Stimulated activated naive B cell treated with anti-CD40 and anti-IgM and Interleukin-4, amounts not matched to agents 10 μg/mL and 1 μg/mL and 100 μg/mL, for 72 hours (primary cell): ENCODE results near the gene OLIG1.

ENCODE experiments used
- ATAC-seq, 2 donors: fragments of 150-1000 bp; cut with Tn5 transposase; replicated peaks; 2 replicates each; pipeline ENCODE4 v1.10.0; 2021; ENCODE audit warnings: moderate library complexity in 1 of 2
- DNase-seq: peaks from one replicate; pipeline ENCODE4 v3.0.0; 2021
- H3K27ac Mint-ChIP-seq: one replicate; pipeline ENCODE4 v1.8.0; 2022; ENCODE audit warnings: mild to moderate bottlenecking, mixed read lengths
- H3K27me3 Mint-ChIP-seq, 2 donors: one replicate each; pipeline ENCODE4 v1.8.0; 2022; ENCODE audit warnings: mixed read lengths in 2 of 2
- H3K36me3 Mint-ChIP-seq, 2 donors: one replicate each; pipeline ENCODE4 v1.8.0; 2022; ENCODE audit warnings: mixed read lengths in 2 of 2, mild to moderate bottlenecking in 1 of 2
- H3K4me1 Mint-ChIP-seq, 2 donors: one replicate each; pipeline ENCODE4 v1.8.0; 2022; ENCODE audit warnings: mixed read lengths in 2 of 2, mild to moderate bottlenecking in 1 of 2
- H3K4me3 Mint-ChIP-seq, 2 donors: one replicate each; pipeline ENCODE4 v1.8.0; 2022; ENCODE audit warnings: mild to moderate bottlenecking in 2 of 2, mixed read lengths in 2 of 2, moderate library complexity in 1 of 2
- H3K9me3 Mint-ChIP-seq, 2 donors: one replicate each; pipeline ENCODE4 v1.8.0; 2022; ENCODE audit warnings: mixed read lengths in 2 of 2, mild to moderate bottlenecking in 1 of 2

OLIG1 gene

DNA sequence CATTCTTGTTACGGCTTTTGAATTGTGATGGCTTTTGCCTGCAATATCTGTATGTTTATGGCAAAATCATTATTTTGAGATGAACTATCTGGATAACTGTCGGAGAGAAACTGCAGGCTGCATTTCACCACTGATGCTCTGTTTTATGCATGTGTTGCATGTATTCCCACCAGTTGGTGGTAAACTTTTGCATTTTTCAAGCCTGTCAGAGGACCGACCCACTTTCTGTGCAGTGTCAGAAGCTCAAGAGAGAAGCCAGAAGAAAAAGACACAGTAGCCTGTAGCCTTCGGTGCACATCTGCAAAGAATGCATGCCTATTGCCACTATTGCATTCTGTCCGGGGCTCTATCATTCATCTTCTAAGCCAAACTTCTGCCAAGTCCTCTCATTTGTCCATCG, 41.6 kb downstream of the OLIG1 start:
- Mint-ChIP-seq H3K27me3 (peaks cover 60 to 85% of the 10 kb centered on the region in 2 donors), H3K36me3 (no peaks in the 10 kb centered on the region), H3K4me1 (peaks cover 9 to 11% of the 10 kb centered on the region in 2 donors)

DNA sequence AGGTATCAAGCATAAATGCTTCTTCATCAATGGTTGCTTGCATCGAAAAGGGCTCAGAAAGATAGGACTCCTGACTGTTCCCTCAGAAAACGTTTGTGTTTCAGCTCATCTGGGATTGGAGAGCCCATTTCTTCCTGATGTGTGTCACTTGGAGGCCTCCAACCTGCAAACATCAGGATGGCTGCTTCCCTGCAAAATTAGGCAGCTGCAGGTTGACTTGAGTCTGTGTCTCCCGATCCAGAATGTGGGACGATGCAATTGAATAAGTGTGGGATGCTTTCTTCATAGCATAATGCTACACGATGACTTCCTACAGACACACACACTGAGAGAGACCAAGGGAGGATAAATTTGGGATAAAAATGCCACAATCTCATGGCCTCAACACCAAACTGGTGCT, 42.2 kb downstream of the OLIG1 start:
- H3K27ac Mint-ChIP-seq = no peak overlapping the region
- no peaks in the 10 kb centered on the region for H3K9me3 Mint-ChIP-seq
- H3K4me3 Mint-ChIP-seq = no peak overlapping the region
- peaks cover 9 to 11% of the 10 kb centered on the region in 2 donors for H3K4me1 Mint-ChIP-seq
- no peak for ATAC-seq
- DNase-seq = no peak
- H3K36me3 Mint-ChIP-seq = no peaks in the 10 kb centered on the region
- peaks cover 62 to 89% of the 10 kb centered on the region in 2 donors for H3K27me3 Mint-ChIP-seq

More for the DNA sequence above, 41.6 kb downstream of the OLIG1 start:
- DNase-seq (no peak), ATAC-seq (no peak)
- Mint-ChIP-seq H3K4me3 (no peak overlapping the region), H3K9me3 (no peaks in the 10 kb centered on the region), H3K27ac (no peak overlapping the region)

DNA sequence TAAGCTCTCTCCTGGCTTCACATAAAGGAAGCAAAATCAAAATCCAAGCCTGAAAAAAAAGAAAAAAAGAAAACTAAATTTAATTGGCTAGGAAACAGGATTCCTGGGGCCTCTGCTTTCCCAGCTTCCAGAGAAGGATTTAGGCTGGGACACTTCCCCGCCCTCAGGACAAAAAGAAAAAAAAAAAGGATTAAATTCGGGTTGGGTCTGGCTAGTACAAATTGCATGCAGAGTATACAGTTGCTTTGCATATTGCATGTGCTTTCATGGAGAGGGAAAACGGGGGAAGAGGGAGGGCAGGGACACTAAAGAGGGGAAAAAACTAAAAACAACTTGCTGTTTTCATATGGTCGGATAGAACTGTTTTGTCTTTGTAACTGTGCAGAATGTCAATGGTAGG, 42.7 kb downstream of the OLIG1 start:
- Mint-ChIP-seq H3K4me1 (peaks cover 9 to 11% of the 10 kb centered on the region in 2 donors), H3K27me3 (peaks cover 61 to 92% of the 10 kb centered on the region in 2 donors), H3K9me3 (no peaks in the 10 kb centered on the region), H3K36me3 (no peaks in the 10 kb centered on the region), H3K4me3 (no peak overlapping the region), H3K27ac (no peak overlapping the region)
- no peak for ATAC-seq
- no peak for DNase-seq

DNA sequence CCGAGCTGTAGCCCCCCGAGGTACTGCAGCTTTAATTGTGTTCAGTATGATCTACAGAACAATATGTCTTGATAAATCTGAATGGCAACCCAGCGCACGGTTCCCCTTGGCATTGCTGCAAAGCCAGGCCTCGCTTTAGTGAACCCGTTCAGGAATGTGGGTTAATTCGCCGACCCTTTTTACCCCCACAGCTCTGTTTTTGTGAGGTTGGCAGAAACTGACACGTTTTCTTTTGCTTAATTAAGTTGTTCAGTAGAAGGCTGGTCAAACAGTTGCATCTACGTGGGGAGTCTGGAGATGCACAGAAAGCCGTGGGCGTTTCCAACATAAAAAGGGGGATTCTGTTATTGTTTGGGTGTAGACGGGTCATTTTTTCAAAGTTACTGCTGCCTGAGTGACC, 43.2 kb downstream of the OLIG1 start:
- H3K36me3 Mint-ChIP-seq = no peaks in the 10 kb centered on the region
- DNase-seq (no peak), ATAC-seq (no peak)
- H3K9me3 Mint-ChIP-seq = no peaks in the 10 kb centered on the region
- peaks cover 9 to 11% of the 10 kb centered on the region in 2 donors for H3K4me1 Mint-ChIP-seq
- no peak overlapping the region for H3K4me3 Mint-ChIP-seq
- H3K27ac Mint-ChIP-seq = no peak overlapping the region
- peaks cover 57 to 92% of the 10 kb centered on the region in 2 donors for H3K27me3 Mint-ChIP-seq

DNA sequence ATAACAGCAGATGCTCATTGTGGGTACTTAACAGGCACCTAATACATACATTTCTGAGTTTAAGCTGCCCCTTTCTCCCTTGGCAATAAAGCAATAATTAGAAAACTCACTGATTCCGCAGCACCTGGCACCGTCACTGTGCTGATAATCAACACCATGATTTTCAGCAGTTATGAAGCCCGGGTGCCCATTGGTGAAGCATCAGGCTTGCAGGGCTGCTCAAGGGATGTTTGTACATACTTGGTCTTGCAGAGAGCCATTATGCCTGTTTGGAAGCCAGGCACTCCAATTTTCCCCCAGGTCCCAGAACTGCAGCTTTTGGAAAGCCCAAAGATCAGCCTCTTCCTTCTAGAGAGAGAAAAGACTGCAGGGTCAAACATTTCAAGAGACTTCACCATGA, 44.3 kb downstream of the OLIG1 start:
- H3K27ac Mint-ChIP-seq = no peak overlapping the region
- no peak for ATAC-seq
- DNase-seq = no peak
- H3K4me1 Mint-ChIP-seq = peaks cover 6 to 11% of the 10 kb centered on the region in 2 donors
- H3K9me3 Mint-ChIP-seq = no peaks in the 10 kb centered on the region
- peaks cover 46 to 81% of the 10 kb centered on the region in 2 donors for H3K27me3 Mint-ChIP-seq
- no peaks in the 10 kb centered on the region for H3K36me3 Mint-ChIP-seq
- H3K4me3 Mint-ChIP-seq = no peak overlapping the region

GRCh38 chr21:33115631-33116510, 45.9 kb downstream of the OLIG1 start:
- no peak overlapping the region for H3K27ac Mint-ChIP-seq
- ATAC-seq = no peak
- no peaks in the 10 kb centered on the region for H3K9me3 Mint-ChIP-seq
- no peak for DNase-seq
- peaks cover 30 to 65% of the 10 kb centered on the region in 2 donors for H3K27me3 Mint-ChIP-seq
- no peaks in the 10 kb centered on the region for H3K36me3 Mint-ChIP-seq
- H3K4me3 Mint-ChIP-seq = no peak overlapping the region
- H3K4me1 Mint-ChIP-seq = peaks cover 0 to 5% of the 10 kb centered on the region in 2 donors

- Mint-ChIP-seq H3K4me3 (no peak overlapping the region), H3K4me1 (peaks cover 0 to 5% of the 10 kb centered on the region in 2 donors), H3K36me3 (no peaks in the 10 kb centered on the region), H3K27me3 (peaks cover 26 to 59% of the 10 kb centered on the region in 2 donors), H3K27ac (no peak overlapping the region), H3K9me3 (no peaks in the 10 kb centered on the region)
- ATAC-seq (no peak), DNase-seq (no peak)
These were observed 46.7 kb downstream of the OLIG1 start for GRCh38 chr21:33116676-33117075.

GRCh38 chr21:33117101-33117888, 47.4 kb downstream of the OLIG1 start:
- H3K36me3 Mint-ChIP-seq = no peaks in the 10 kb centered on the region
- ATAC-seq (no peak), DNase-seq (no peak)
- no peak overlapping the region for H3K4me3 Mint-ChIP-seq
- no peaks in the 10 kb centered on the region for H3K9me3 Mint-ChIP-seq
- H3K27ac Mint-ChIP-seq = no peak overlapping the region
- peaks cover 25 to 59% of the 10 kb centered on the region in 2 donors for H3K27me3 Mint-ChIP-seq
- H3K4me1 Mint-ChIP-seq = peaks cover 0 to 5% of the 10 kb centered on the region in 2 donors
